ENCODE measurements around the gene ITGB6.

DNA sequence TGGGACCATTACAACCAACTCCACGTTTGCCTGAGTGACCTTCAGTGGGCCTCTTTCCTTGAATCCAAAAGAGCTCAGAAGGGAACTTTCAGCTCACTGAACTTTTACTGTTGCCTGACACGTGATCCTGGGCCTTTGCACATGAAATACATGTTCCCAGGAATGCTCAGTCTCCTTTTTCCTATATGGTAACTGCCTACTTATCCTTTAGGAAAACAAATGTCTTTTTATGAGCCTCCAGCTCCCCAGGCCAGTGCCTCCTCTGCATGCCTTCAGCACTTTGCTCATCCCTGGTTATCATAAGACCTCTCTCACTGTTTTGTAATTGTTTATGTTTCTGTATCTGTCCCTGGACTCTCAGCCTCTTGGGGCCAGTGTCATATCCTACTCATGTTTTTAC lies 142.7 kb downstream of the ITGB6 start:
- TF ChIP-seq, protein P1, sequence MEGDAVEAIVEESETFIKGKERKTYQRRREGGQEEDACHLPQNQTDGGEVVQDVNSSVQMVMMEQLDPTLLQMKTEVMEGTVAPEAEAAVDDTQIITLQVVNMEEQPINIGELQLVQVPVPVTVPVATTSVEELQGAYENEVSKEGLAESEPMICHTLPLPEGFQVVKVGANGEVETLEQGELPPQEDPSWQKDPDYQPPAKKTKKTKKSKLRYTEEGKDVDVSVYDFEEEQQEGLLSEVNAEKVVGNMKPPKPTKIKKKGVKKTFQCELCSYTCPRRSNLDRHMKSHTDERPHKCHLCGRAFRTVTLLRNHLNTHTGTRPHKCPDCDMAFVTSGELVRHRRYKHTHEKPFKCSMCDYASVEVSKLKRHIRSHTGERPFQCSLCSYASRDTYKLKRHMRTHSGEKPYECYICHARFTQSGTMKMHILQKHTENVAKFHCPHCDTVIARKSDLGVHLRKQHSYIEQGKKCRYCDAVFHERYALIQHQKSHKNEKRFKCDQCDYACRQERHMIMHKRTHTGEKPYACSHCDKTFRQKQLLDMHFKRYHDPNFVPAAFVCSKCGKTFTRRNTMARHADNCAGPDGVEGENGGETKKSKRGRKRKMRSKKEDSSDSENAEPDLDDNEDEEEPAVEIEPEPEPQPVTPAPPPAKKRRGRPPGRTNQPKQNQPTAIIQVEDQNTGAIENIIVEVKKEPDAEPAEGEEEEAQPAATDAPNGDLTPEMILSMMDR (IDR thresholded peaks at IDR 0.05): no peak
- TF ChIP-seq POLR2AphosphoS5 (IDR thresholded peaks at IDR 0.05): no peak

All from sigmoid colon (tissue), 4 donors.